Activated CD8-positive, alpha-beta memory T cell treated with anti-CD3 and anti-CD28 coated beads for 4 hours (primary cell): Measurements from ENCODE around the gene TBX4.
"Not testable (repeated sequence)": the region's sequence is repeated elsewhere in the genome, so short reads cannot be mapped to it uniquely, and the experiment has no call there.

ENCODE experiments used
- DNase-seq, 2 donors: peaks; one replicate each; pipeline ENCODE4 v3.0.0-alpha.2; 2020; ENCODE audit warnings: low read depth in 2 of 2

The TBX4 gene

DNA sequence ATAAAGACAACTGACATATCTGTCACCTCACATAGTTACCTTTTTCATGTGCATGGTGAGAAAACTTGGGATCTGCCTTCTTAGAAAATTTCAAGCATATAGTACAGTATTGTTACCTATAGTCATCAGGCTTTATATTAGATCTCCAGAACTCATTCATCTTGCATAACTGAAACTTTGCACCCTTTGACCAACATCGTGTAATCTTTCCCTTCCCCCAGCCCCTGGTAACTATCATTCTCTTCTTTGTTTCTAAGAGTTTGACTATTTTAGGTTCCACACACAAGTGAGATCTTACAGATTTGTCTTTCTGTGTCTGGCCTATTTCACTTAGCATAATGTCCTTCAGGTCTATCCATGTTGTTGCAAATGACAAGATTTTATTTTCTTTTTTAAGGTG lies 22.9 kb upstream of the TBX4 start:
- no peak for DNase-seq

DNA sequence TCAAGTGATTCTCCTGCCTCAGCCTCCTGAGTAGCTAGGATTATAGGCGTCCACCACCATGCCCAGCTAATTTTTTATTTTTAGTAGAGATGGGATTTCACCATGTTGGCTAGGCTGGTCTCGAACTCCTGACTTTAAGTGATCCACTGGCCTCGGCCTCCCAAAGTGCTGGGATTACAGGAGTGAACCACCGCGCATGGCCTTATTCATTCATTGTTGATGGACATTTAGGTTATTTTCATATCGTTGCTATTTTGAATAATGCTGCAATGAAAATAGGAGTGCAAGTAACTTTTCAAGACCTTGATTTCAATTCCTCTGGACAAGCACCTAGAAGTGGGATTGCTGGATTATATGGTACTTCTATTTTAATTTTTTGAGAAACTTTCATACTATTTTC lies 22.4 kb upstream of the TBX4 start:
- DNase-seq = not testable (repeated sequence)

DNA sequence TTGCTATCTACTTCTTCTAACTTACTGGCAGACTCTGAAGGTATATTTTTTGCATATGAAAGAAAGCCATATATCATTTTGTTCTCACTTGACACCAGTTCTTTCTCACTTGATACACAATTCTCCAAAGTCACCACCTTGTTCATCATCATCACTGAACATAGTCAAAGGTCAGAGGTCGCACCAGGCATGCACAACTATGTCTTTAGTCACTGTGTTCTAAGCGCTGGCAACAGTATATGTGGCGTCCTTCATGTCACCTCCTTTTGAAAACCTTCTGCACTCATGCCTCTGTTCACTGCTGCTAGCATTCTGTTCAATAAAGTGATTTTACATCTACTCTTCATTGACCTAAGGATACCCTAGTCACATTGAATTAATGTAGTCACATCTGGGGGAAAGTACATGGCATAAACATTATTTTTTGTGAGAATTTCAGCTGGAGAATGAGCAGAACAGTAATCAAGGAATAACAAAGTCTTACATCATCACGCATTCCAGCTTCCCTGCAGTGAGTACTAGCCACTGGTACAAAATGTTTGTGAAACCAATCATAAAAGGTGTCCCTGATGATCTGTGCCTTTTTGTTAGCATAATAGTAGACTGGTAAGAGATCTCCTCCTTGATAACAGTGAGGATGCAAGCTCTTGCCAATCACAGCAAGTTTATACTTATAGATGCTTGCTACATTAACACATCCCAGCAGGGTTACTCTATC lies 20.5 kb upstream of the TBX4 start:
- DNase-seq = no peak

DNA sequence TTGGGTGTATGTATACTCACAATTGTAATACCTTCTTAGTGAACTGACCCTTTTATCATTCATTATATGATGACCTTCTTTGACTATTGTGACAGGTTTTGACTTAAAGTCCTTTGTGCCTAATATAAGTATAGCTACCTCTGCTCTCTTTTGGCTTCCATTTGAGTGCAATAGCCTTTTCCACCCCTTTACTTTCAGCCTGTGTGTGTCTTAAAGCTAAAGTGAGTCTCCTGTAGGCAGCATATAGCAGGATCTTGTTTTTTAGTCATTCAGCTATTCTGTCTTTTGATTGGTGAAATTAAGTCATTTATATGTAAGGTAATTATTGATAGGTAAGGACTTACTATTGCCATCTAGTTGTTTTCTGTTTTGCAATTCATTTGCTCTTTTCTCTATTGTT lies 15.9 kb upstream of the TBX4 start:
- DNase-seq = no peak

DNA sequence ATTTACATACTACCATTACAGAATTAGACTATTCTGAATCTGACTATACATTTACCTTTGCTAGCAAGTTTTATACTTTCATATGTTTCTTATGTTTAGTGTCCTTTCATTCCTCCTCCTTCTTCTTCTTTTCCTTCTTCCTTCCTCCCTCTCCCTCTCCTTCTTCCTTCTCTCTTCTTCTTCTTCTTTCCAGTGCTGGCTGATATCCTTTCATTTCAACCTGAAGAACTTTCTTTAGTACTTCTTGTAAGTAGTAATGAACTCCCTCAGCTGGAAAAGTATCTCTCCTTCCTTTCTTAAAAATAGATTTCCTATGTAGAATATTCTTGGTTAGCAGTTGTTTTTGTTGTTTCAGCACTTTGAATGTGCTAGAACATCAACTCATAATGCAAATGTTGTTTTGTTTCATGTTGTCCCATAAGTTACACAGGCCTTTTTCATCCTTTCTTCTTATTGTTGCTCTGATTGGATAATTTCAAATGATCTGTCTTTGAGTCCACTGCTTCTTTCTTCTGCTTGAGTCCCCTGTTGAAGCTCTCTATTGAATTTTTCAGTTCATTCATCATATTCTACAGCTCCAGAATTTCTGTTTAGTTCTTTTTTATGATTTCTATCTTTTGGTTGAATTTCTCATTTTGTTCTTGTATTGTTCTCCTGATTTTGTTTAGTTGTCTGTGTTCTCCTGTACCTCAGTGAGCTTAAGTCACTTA lies 15.1 kb upstream of the TBX4 start:
- no peak for DNase-seq

DNA sequence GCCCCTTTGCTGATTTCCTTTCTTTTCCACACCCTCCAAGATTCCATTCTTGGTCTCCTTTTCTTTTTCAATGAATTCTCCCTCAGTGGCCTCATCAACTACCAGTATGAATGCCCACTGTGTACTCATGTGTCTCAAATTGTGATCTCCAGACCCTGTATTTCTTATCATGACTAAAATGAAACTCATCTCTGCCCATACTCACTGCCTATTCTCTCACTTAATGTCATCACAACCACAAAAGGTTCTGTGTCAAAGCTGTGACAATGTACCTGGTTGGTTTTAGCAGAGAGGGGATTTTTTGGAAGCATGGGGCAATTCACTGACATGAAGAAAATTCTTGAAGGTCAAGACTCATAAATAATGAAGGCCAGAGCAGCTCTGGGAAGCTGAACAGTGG lies 11.5 kb upstream of the TBX4 start:
- no peak for DNase-seq

DNA sequence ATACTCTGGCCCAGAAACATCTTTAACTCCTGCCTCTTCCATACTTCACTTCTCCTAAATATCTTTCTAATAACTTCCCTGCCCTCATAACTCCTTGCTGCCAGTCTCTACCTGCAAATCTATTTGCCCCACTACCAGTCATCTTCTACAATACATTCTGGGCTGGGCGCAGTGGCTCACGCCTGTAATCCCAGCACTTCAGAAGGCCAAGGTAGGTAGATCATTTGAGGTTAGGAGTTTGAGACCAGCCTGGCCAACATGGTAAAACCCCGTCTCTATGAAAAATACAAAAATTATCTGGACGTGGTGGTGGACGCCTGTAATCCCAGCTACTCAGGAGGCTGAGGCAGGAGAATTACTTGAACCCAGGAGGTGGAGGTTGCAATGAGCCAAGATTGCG lies 10.7 kb upstream of the TBX4 start:
- not testable (repeated sequence) for DNase-seq

DNA sequence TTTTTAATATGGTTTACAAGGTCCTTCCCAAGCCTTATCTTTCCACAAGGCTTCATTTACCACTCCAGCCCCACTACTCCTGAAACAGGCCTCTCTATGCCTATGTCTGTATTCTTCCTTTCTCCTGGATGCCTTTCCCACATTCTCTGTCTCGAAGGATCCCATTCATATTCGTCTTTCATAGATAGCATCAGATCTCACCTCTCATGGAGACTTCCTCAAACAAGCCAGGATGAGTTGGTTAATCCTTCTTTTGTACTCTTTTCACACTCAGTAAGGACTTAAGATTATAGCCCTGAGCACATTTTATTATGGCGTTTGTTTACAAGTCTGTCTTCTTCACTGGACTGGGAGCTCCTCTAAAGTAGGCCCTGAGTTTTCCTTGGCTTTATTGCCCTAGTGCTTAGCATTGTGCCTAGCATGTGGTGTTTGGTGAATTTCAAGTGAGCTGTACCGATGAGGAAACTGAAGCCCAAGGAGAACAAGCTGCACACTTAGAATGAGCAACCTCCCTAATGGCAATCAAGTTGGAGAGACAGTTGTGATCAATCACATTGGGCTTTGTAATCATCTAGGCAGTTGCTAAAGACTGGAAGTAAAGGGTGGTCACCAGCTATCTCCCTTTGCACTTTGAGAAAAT lies 10.0 kb upstream of the TBX4 start:
- no peak for DNase-seq

DNA sequence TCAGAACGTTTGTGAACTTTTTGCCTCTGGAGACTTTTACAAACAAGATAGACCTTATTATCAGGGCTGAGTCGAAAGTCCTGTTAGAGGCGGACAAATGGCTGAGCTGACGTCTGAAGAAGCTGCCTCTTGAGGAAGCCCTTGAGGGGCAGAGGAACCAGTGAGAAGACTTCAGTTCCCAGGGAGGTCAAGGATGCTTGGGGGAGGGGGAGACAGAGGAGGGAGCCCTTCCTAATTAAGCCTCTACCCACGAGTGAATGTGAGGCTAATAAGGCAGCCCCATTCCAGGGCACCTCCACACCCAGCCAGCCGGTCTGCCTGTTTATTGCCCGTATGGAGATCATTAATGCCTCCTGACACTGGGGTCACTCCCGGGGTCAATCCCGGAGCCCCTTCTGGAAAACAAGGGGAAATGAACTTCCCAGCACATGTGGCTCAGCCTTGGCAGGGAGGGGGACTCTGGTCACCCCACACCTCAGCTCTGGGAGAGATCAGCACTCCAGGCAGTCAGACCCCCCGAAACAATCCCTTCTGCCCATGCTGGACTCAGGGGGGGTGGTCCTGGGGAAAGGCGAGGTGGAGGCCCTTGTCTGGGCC lies 9.2 kb upstream of the TBX4 start:
- DNase-seq = no peak

DNA sequence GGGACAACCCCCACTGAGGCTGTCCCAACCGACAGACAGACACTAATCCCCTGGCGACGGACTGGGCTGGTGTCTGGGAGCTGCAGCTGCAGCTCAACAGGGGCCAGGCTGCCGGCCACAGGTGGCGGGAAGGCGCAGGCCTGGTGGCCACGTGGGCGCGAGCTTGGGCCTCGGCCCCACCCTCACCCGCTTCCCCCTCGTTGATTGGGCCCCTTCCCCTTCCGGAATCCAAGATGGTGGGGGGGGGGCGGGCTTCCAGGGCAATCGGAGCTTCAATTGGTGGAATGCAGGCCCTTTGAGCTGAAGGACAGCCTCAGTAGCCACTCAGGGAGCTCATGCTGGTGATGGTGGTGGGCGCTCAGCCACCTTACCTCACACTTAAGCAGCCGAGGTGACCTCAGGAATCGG lies 8.7 kb upstream of the TBX4 start:
- no peak for DNase-seq

DNA sequence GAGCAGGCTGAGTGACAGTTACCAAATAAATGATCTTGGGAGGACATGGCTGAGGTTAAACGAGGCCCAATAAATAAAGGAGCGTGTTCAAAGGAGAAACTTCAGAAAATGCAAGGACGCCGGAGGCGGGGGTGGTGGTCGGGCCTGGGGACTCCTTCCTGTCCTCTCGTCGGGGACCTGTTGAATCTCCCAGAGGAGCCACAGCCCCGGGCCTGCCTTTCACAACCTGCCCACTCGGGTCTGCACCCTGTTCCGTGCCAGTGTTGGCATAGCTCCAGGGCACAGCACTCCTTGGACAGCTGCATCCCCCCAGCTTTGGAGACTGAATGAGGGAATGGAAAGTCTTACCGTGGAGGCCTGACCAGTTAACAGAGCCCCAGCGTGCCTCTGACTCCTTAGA lies 8.1 kb upstream of the TBX4 start:
- no peak for DNase-seq

DNA sequence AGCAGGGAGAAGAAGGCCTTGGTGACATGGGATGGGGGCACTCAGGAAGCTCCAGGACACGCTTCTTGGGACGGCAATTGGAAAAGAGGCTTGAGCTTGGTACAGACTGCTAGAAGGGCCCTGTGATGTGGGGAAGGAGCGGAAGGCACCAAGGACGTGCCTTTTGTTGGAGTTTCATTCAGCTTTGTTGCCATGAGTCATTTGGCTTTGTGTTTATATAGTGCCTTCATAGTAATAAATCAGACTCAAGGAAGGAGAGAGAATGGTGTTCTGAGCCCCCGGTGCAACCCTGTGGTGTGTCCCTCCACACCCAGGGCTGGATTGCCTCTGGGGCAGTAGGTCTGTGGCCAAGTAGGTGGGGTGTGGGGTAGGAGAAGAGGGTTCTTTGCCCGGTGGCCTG lies 7.4 kb upstream of the TBX4 start:
- DNase-seq = no peak

DNA sequence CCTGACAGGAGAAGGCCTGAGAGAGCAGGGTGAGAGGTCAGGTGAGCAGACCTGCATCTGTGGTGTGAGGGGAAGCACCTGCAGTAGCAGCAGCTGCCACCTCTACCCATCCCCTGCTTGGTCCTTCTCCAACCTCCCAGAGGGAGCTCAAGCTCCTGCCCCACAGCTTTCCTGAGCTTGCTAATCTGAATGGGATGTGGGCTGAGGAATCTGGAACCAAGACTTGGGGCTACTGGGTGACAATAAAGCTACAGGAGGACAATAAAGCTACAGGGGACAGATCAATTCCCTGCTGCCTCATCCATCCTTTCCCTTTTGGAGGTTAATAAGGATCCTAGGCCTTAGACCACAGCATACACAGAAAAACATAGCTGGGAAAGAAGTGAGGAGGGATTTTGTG lies 4.9 kb upstream of the TBX4 start:
- DNase-seq = no peak

DNA sequence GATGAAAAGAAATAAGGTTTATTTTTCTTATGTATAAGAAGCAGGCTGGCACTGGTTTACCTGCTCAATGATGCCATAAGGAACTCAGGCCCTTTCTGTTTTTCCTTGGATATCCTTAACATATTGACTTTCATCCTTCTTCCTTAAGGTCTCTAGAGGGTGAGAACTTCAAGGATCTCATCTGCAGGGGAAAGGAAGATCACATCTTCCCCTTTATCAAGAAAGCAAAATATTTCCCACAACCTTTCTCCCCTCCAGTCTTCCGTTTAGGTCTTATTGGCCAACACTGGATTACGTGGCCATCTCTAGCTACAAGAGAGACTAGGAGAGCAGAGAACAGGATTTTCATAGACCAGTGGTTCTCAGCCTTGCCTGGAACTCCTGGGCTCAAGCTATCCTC lies 4.2 kb upstream of the TBX4 start:
- no peak for DNase-seq

DNA sequence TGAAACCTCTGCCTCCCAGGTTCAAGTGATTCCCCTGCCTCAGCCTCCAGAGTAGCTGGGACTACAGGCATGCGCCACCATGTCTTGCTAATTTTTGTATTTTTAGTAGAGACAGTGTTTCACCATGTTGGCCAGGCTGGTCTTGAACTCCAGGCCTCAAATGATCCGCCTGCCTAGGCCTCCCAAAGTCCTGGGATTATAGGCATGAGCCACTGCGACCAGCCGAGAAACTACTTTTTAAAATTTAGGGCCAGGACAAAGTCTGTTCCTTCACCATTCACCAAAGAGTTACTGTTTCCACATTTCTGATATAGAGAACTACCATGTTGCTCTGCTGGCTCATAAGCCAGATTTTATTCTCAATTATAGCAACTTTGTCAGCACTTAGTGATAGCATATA lies 3.1 kb upstream of the TBX4 start:
- not testable (repeated sequence) for DNase-seq

DNA sequence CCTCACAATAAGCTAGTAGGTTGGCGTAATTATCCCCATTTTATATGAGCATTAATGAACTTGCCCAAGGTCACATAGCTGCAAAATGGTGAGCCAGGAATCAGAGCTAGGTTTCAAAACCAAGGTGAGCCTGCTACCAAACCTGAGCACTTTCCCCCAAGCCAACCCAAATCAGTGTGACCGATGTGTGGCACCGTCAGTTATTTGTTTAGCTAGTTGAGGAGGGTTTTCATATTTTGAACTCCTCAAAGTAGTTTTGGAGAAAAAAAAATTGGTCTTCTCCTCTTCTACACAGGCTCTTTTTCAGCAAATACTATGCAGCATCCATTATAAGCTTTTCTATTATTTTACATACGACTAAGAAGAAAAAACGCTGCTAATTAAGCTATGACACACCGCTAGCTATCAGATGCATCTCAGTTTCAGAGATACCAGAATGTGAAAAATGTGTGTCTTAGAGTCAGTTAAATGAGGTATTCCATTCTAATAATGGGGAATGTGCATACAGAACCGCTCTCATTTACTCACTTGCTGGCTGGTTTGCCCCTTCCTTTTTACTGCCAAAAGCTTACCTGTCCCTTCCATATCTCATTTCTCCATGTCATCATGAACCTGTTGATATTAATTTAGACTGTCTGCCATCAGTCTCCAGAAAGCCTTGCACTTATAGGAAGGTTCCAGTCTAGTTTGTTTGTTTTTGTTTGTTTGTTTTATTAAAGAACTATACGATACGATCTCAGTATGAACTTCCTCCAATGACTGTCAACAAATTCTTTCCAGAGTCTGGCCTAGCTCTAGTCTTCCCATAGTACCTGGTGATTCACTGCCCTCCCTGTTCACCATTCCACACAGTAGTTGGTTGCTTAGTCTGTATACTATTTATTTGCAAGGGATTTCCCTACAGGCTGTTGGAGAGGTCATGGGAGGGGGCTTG lies 2.2 kb upstream of the TBX4 start:
- DNase-seq = no peak

DNA sequence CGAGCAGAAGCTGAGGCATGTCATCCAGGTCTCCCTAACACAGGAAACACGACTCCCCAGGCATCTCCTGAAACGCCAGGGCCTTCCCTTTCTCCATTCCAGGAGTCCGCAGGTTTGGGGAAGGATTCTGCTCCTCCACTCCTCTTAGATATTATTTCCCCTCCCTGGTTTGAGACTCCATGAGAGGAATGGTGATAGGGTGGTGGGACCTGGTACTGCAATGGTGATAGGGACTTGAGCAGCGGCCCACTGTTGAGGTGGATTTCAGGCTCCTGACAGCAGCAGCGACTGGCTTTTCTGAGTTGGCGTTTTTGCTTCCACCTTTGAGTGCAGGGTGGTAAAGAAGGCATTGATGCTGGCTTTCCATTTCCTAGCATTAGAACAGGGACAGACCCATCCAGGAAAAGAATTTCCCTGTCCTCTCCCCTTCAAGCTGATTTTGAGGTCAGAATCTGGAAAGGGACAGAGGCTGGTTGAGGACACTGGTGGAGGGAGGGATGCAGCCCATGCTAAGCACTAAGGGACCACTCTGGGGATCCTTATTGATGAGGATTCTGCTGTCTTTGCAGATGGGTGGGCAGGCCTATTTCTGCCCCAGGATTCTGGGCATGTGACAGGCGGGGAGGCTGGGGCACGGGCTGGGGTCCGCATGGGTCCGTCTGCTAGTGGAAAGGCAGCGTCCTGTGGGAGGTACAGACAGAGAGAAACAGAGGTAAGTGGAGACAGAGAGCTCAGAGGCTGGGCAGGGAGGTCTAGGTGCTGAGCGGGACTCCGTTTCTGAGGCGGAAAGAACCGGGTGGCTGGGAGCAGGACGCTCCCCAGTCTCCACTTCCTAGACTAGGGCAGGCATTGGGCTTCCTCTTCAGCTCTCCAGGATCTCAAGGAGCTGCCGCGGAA lies 1.3 kb upstream of the TBX4 start:
- DNase-seq = no peak

DNA sequence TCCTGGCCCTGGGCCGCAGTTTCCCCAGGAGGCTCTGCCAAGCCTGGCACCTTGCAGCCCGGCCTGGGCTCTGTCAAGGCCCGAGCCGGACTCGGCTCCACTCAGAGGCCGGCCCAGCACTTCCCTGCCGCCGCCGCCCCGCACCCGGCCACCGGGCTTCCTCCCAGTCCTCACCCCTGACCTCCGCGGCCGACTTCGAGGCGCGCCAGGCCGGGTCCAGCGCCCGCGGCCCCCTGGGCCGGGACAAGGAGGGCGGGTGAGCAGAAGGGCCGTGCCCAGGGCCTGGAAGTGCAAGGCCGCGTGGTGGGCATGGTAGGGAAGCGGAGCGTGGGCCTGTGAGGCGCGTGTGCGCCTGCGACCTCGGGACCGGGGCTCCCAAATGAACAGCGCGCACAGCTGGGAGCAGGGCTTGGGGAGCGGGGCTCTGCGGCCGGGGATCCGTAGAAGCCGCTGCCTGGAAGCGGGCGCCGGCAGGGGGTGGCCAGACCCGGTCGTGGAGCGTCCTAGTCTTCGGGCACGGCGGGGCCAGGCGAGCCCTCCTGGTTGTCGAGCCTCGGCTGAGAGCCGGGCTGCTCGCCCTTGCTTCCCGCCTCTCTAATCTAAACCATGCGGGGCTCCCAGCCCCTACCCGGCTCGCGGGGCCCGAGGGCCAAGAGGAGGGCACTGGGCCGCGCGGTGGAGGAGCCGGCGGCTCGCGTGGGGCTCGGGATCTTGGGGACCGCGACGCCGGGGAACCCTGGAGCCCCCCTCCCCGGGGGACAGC lies 503 bp upstream of the TBX4 start:
- DNase-seq = no peak

DNA sequence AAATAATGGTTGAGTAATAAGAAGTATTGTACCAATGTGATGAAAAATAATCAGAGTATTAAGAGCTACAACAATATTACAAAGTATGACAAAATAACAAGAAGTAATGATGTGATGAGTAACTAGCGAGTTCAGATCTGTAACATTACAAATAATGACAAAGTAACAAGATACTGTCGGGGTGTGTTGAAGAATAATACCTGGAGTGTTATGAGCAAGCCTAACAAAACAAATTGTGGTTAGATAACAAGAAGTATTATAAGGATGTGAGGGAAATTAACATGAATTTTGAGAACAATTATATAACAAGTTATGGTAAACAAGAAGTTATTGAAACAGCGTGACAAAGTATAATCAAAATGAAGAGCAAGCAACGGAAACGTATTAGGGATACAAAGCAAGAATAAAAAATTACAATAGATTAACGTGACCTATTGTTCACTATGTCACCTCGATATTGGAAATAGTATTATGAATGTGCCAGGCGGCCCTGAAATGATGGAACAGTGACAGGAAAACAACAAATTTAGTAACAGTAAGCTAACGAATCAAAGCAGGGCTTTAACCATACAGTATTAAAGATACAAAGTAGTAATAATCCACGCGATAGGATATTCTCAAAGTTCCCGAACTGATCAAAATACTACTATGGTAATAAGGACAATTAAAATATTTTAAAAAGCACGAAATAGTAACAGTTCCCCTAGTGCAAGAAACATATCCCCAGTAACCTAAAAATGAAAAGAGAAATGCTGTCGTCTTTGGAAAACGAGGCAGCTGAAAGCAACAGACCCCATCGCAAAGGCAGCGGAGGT lies 1.6 kb downstream of the TBX4 start:
- no peak for DNase-seq
